ENCODE measurements around the gene MRPL48.

DNA sequence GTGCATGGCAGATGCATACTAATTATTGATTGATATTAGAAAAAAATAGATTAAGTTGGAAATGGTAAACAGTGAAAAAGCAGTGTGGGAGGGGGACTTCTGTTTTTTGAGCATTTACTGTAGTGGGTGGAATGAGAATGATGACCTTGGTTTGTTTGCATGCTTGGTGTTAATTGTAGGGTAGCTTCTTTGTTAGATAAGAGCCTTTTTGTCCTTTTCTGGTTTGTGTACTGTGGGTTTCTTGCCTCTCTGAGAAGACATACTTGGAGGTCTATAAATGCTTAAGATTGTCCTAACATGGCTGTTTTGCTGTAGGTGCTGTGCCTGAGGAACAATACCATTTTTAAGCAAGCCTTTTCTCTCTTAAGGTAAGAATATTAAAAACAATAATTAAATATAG lies 17.0 kb downstream of the MRPL48 start:
- TF ChIP-seq, protein P1, sequence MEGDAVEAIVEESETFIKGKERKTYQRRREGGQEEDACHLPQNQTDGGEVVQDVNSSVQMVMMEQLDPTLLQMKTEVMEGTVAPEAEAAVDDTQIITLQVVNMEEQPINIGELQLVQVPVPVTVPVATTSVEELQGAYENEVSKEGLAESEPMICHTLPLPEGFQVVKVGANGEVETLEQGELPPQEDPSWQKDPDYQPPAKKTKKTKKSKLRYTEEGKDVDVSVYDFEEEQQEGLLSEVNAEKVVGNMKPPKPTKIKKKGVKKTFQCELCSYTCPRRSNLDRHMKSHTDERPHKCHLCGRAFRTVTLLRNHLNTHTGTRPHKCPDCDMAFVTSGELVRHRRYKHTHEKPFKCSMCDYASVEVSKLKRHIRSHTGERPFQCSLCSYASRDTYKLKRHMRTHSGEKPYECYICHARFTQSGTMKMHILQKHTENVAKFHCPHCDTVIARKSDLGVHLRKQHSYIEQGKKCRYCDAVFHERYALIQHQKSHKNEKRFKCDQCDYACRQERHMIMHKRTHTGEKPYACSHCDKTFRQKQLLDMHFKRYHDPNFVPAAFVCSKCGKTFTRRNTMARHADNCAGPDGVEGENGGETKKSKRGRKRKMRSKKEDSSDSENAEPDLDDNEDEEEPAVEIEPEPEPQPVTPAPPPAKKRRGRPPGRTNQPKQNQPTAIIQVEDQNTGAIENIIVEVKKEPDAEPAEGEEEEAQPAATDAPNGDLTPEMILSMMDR (IDR thresholded peaks at IDR 0.05 in 2 of 3, conservative IDR thresholded peaks at IDR 0.05 in 1 of 3; ENCODE audit: control insufficient read depth in 2 of 3, extremely low read depth in 1 of 3, insufficient read depth in 1 of 3, low read depth in 3 of 3, low read length in 3 of 3): no peak
- TF ChIP-seq ZNF274 (IDR thresholded peaks at IDR 0.05; ENCODE audit: insufficient read depth, insufficient read length): no peak
